Choroid plexus epithelial cell (primary cell): ENCODE results near the gene PLAGL1.

Source experiments
- DNase-seq: peaks from one replicate; pipeline ENCODE4 v3.0.0-alpha.2; 2010; ENCODE audit warnings: low read depth
- H3K4me3 ChIP-seq: 2 replicates; pipeline ENCODE4 v1.5.1; 2011; ENCODE audit warnings: low read depth, mild to moderate bottlenecking, control low read depth, low read length, moderate library complexity
- TF ChIP-seq, protein P1 (sequence below): conservative IDR thresholded peaks from 2 replicates; pipeline ENCODE4 v1.5.1; 2011; ENCODE audit warnings: low read depth, mild to moderate bottlenecking, control low read depth, inconsistent platforms, low read length, moderate library complexity

PLAGL1 gene

GRCh38 chr6:144036835-144037195 is 28.8 kb upstream of the PLAGL1 start:
- peak overlapping the region; percentile 58 for H3K4me3 ChIP-seq
- TF ChIP-seq, protein P1, sequence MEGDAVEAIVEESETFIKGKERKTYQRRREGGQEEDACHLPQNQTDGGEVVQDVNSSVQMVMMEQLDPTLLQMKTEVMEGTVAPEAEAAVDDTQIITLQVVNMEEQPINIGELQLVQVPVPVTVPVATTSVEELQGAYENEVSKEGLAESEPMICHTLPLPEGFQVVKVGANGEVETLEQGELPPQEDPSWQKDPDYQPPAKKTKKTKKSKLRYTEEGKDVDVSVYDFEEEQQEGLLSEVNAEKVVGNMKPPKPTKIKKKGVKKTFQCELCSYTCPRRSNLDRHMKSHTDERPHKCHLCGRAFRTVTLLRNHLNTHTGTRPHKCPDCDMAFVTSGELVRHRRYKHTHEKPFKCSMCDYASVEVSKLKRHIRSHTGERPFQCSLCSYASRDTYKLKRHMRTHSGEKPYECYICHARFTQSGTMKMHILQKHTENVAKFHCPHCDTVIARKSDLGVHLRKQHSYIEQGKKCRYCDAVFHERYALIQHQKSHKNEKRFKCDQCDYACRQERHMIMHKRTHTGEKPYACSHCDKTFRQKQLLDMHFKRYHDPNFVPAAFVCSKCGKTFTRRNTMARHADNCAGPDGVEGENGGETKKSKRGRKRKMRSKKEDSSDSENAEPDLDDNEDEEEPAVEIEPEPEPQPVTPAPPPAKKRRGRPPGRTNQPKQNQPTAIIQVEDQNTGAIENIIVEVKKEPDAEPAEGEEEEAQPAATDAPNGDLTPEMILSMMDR: no peak
- DNase-seq: no peak

DNA sequence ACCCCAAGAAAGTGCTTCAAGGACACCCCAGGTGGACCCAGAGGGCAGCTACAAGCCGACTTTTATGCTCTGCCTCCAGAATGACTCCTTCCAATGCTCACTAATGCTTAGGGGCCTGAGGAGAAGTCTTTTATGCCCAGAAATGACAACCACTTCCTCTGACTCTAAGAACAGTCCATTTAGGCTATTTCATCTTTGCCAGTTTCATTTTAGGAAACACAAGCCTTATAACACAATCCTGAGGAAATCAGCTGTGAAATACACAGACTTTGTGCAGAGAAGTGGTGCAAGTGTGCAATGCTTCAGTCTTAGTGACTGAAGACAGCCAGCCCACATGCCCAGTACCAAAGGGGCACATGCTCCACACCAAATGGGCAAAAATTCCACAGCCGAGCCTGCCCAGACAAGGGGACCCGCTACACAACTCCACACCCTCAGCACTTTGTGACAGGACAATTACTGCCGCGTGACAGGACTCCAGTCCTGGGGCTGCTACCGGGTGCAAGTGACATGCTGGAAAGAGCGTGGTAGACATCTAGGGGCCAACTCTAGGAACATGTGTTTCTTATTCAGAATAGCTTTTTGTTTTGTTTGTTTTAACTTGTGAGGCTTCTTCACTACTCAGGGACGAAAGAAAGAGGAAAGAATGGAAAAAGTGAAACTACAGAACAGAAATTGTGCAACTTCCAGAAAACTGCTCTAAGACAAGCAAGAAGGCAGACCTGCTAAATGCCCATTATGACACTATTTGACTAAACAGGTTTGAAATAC is 28.2 kb upstream of the PLAGL1 start:
- TF ChIP-seq, protein P1: no peak
- H3K4me3 ChIP-seq: peak overlapping the region; percentile 58
- DNase-seq: peak; percentile 57

DNA sequence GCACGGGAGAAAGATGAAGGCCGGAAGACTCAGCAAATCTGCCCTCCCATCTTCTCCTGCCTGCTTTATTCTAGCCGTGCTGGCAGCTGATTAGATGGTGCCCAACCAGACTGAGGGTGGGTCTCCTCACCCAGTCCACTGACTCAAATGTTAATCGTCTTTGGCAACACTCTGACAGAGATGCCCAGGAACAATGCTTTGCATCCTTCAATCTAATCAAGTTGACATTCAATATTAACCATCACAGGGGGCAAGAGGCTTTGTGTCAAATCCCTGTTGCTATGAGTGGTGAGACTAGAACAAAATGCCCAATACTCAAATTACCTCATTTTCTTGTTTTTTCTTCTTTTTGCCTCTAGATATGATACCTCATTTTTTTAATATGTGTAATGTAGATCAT is 27.4 kb upstream of the PLAGL1 start:
- DNase-seq: no peak
- TF ChIP-seq, protein P1: no peak
- no peak overlapping the region for H3K4me3 ChIP-seq

DNA sequence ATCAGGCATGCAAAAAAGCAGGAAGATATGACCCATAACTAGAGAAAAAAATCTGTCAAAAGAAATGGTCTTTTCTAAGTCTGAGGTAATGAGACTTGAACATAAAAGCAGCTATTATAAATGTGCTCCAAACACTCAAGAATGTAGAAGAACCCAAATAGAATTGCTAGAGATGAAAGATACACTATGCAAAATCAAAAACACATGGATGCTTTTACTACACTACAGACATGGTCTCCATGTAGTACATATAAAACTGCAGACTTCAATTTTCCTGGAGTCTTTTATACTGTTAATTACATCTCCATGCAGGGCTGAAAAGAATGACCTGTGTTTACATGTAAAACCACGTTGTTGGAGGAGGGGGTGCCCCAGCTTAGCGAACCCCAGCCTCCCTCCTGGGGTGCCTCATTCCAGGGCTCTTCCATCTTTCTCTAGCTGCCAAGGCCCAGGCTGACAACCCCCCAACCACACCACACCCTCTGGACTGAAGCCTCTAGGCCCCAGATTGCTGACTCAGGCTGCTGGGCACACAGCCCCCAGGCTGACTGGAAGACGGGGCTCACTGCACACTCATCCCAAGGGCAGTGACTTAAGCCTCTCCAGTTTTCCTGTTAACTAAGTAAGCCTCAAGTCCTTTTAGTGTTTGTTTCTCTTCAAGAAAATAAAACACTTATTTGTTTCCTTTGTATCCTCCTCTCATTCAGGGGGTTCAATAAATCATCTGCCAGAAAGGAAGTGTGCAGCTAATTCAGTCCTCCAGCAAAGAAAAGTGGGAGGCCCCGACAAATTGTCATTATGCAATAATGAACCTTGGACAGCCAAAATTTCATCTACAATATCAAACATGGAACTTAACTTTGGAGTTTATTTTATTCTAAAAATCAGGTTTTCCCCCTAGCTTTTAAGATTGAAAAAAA is 26.0 kb upstream of the PLAGL1 start:
- TF ChIP-seq, protein P1: no peak
- DNase-seq: peak; percentile 26
- no peak overlapping the region for H3K4me3 ChIP-seq

DNA sequence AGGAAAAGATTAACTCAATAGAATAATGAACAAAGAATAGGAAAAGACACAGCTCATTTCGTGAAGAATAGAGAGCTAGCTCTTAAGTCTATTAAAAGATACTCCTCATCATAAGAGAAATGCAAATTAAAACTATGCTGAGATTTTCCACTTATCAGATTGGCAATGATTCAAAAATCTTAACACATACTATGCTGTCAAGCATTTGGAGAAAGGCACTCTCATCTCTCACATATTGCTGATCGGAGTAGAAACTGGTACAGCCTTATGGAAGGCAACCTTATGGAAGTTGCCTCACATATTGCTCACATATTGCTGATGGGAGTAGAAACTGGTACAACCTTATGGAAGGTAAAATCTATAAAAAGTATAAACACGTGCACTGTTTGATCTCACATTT is 21.4 kb upstream of the PLAGL1 start:
- H3K4me3 ChIP-seq: no peak overlapping the region
- TF ChIP-seq, protein P1: no peak
- DNase-seq: no peak

DNA sequence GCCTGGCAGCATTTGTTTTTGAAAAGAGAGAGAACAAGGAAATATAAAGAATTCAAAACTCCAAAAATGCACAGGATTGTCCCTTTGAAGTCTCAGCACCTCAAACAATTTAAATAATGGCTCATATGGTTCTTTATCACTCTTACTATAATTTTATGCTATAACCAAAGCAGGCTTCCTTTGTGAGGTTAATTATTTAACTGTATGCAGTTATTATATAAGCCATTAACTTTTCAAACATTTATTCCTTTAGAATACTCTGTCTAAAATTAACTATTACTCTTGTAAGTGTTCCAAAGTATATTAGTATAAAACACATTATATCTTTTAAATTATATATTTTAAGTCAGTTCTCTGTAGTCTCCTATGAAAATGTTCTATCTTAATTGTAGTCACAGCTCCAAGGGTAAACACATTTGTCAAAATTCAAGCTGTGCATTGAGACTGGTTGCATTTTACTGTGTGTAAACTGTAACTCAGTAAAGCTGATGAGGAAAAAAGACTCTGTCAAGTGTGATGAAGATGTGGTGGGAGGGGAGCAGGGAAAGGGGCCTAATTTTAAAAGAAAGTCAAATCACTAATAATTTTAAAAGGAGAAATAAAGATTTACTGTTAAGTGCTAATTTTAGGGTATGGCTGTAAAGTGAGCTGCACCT is 20.0 kb upstream of the PLAGL1 start:
- no peak for DNase-seq
- TF ChIP-seq, protein P1: no peak
- no peak overlapping the region for H3K4me3 ChIP-seq
